ENCODE measurements around the gene PLCB3. TPM values are rescaled to one million over a fixed set of nuclear protein-coding genes. Genes with fewer than 3 reads are reported as not detected.

The PLCB3 gene
- total RNA-seq, 6 donors from 2014 or later: 19.5 to 55.5 (median 30.3) TPM

DNA sequence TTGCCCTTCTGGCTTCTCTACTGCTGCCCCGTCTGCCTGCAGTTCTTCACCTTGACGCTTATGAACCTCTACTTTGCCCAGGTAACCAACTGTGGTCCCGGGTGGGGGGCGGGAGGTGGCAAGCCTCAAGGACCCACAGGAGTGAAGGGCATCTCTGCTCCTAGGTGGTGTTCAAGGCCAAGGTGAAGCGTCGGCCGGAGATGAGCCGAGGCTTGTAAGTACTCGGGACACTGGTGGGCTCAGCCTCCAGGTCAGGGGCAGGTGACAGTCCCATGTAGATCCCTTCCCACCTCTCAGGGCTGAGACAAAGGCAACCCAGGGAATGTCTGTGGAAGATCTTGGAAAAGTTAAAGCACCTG is 35.5 kb downstream of the PLCB3 start:
- 87 to 94% methylated on average over 8 to 9 of the region's 9 CpGs for WGBS, 2 donors

GRCh38 chr11:64287676-64288352 is 36.5 kb downstream of the PLCB3 start:
- peak in 1 of 2 donors; percentile 78 for DNase-seq
- no peaks in the 10 kb centered on the region for H3K9me3 ChIP-seq
- peaks cover 0 to 22% (median 18%) of the 10 kb centered on the region in 4 donors for H3K27me3 ChIP-seq
- no peaks in the 10 kb centered on the region for H3K36me3 ChIP-seq
- ATAC-seq (ENCODE audit: low FRiP score in 2 of 2): no peak
- H3K4me1 ChIP-seq: peaks cover 33 to 49% (median 40%) of the 10 kb centered on the region in 4 donors
- WGBS, 2 donors: 96 to 98% methylated on average over 16 to 28 of the region's 33 CpGs
- no peak overlapping the region for H3K4me3 ChIP-seq
- H3K27ac ChIP-seq: no peak overlapping the region
- TF ChIP-seq EP300 (IDR thresholded peaks at IDR 0.05) (no peak), POLR2AphosphoS5 (IDR thresholded peaks at IDR 0.05) (no peak), POLR2A (IDR thresholded peaks at IDR 0.05) (no peak)

More for the DNA sequence above, 35.5 kb downstream of the PLCB3 start:
- peaks cover 0 to 12% (median 10%) of the 10 kb centered on the region in 4 donors for H3K27me3 ChIP-seq
- no peak overlapping the region for H3K27ac ChIP-seq
- H3K4me3 ChIP-seq: no peak overlapping the region
- no peaks in the 10 kb centered on the region for H3K9me3 ChIP-seq
- peaks cover 24 to 40% (median 32%) of the 10 kb centered on the region in 4 donors for H3K4me1 ChIP-seq
- TF ChIP-seq POLR2A (IDR thresholded peaks at IDR 0.05): no peak
- no peak for TF ChIP-seq POLR2AphosphoS5 (IDR thresholded peaks at IDR 0.05)
- TF ChIP-seq, protein P1, sequence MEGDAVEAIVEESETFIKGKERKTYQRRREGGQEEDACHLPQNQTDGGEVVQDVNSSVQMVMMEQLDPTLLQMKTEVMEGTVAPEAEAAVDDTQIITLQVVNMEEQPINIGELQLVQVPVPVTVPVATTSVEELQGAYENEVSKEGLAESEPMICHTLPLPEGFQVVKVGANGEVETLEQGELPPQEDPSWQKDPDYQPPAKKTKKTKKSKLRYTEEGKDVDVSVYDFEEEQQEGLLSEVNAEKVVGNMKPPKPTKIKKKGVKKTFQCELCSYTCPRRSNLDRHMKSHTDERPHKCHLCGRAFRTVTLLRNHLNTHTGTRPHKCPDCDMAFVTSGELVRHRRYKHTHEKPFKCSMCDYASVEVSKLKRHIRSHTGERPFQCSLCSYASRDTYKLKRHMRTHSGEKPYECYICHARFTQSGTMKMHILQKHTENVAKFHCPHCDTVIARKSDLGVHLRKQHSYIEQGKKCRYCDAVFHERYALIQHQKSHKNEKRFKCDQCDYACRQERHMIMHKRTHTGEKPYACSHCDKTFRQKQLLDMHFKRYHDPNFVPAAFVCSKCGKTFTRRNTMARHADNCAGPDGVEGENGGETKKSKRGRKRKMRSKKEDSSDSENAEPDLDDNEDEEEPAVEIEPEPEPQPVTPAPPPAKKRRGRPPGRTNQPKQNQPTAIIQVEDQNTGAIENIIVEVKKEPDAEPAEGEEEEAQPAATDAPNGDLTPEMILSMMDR (IDR thresholded peaks at IDR 0.05): no peak
- no peak for TF ChIP-seq EP300 (IDR thresholded peaks at IDR 0.05)
- DNase-seq: no peak
- no peak for ATAC-seq (ENCODE audit: low FRiP score in 2 of 2)
- H3K36me3 ChIP-seq: peaks cover 0 to 7% (median 6%) of the 10 kb centered on the region in 4 donors

DNA sequence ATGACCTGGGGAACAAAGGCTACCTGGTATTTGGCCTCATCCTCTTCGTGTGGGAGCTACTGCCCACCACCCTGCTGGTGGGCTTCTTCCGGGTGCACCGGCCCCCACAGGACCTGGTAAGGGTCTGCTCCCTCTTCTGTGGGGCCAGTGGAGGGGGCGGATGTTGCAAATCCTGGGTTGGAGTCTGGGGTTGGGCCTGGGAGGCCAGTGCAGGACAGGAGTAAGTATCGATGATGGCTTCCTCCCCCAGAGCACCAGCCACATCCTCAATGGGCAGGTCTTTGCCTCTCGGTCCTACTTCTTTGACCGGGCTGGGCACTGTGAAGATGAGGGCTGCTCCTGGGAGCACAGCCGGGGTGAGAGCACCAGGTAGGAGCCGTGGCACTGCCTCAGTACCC is 37.0 kb downstream of the PLCB3 start:
- Histone ChIP-seq H3K4me1 (peaks cover 31 to 45% (median 35%) of the 10 kb centered on the region in 4 donors), H3K9me3 (no peaks in the 10 kb centered on the region), H3K36me3 (no peaks in the 10 kb centered on the region), H3K27me3 (peaks cover 0 to 27% (median 20%) of the 10 kb centered on the region in 4 donors), H3K4me3 (no peak overlapping the region), H3K27ac (no peak overlapping the region)
- TF ChIP-seq POLR2AphosphoS5 (IDR thresholded peaks at IDR 0.05) (no peak), EP300 (IDR thresholded peaks at IDR 0.05) (no peak), POLR2A (IDR thresholded peaks at IDR 0.05) (no peak)
- TF ChIP-seq, protein P1 (IDR thresholded peaks at IDR 0.05): no peak
- WGBS, 2 donors: 94 to 100% methylated on average over 4 to 9 of the region's 9 CpGs
- no peak for DNase-seq
- ATAC-seq (ENCODE audit: low FRiP score in 2 of 2): no peak

DNA sequence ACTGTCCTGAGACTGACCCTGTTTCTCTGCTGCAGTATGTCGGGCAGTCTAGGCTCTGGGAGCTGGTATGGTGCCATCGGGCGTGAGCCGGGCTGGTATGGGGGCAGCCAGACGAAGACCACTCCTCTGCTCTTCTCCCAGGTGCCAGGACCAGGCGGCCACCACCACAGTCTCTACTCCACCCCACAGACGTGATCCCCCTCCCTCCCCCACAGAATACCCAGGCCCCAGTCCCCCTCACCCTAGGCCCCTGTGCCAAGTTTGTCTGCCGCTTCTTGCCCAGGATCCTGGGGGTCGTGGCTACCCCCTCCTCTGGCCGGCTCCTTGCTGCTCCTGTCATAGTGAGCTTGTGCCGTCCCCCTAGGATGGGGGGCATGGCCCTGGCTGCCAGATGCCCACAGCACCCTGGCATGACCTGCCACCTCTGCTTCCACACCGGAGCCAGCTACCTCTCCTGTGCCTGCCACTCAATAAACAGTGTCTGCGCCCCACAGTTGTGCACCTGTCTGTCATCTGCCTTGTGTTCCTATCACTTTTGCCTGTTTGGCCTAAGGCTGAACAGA is 37.8 kb downstream of the PLCB3 start:
- Histone ChIP-seq H3K27ac (no peak overlapping the region), H3K27me3 (peaks cover 0 to 32% (median 22%) of the 10 kb centered on the region in 4 donors), H3K36me3 (no peaks in the 10 kb centered on the region), H3K4me1 (peaks cover 24 to 38% (median 28%) of the 10 kb centered on the region in 4 donors), H3K9me3 (no peaks in the 10 kb centered on the region), H3K4me3 (no peak overlapping the region)
- TF ChIP-seq POLR2AphosphoS5 (IDR thresholded peaks at IDR 0.05) (no peak), POLR2A (IDR thresholded peaks at IDR 0.05) (no peak), EP300 (IDR thresholded peaks at IDR 0.05) (no peak)
- TF ChIP-seq, protein P1 (IDR thresholded peaks at IDR 0.05): no peak
- DNase-seq (no peak), ATAC-seq (ENCODE audit: low FRiP score in 2 of 2) (no peak)
- WGBS, 2 donors: 93 to 100% methylated on average over 1 to 13 of the region's 13 CpGs

DNA sequence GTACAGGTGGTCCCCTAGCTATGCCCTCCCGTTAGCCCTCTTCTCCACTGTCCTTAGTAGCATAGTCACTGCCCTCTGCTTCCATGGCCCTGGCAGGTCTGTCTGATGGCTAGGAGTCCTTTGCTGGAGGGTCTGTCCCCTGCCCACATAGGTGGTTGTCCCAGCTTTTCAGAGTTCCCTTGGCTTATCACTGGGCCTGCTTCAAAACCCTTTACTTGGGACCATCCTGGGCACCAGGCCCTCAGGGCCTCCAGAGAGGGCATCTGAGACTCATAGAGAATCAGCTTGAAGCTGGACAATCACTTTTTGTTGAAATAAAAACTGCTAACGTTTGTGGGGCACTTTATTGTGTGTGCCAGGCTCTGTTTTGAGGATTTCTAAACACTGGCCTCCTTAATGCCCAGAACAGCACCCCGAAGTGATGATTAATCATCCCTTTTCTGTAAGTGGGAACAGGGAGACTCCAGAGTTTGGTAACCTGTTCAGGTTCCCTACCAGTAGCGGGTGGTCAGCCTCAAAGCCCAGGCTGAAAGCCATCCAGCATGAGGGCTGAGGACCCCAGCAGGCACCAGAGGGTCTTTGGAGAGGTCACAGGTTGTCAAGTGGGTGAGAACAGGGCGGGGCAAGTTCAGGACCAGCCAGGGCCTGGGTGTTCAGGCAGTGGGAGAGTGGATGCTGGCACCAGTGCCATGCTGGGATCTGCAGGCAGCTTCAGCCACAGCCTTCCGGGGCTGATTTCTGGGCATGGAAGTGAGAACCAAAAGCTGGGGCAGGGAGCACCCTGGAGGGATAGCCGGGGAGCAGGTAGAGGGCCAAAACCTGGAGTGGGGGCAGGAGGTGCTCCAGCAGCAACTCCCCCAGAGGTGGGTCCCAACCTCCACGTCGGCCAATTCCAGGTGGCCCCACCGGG is 39.3 kb downstream of the PLCB3 start:
- ATAC-seq (ENCODE audit: low FRiP score in 2 of 2): no peak
- no peak for TF ChIP-seq POLR2A (IDR thresholded peaks at IDR 0.05)
- no peaks in the 10 kb centered on the region for H3K36me3 ChIP-seq
- no peak for DNase-seq
- no peak overlapping the region for H3K27ac ChIP-seq
- 47 to 62% methylated on average over 7 to 8 of the region's 10 CpGs for WGBS, 2 donors
- H3K4me3 ChIP-seq: no peak overlapping the region
- no peaks in the 10 kb centered on the region for H3K9me3 ChIP-seq
- peaks cover 23 to 35% (median 27%) of the 10 kb centered on the region in 4 donors for H3K4me1 ChIP-seq
- peaks cover 0 to 38% (median 23%) of the 10 kb centered on the region in 4 donors for H3K27me3 ChIP-seq

Data from upper lobe of left lung (tissue), 6 donors.